ENCODE measurements around the gene LAMA4.

Gene LAMA4

DNA sequence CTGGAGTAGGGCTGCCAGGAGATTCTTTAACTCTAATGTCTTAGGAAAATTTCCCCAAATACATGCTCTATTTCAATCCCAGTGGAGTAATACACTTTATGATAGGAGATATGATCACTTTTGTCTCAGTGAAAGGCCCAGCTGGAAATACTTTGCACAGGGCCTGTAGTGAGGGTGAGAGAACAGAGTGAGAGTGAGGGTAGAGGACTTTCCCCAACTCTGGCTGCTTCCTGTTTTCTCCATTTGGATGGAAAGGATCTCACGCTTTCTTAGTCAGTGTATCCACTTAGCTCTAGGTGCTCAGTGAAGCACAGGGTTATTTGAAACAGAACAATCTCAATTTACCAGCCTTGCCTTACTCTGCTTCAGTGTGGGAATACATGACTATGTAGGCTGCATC, 130.4 kb downstream of the LAMA4 start:
- TF ChIP-seq, protein P1, sequence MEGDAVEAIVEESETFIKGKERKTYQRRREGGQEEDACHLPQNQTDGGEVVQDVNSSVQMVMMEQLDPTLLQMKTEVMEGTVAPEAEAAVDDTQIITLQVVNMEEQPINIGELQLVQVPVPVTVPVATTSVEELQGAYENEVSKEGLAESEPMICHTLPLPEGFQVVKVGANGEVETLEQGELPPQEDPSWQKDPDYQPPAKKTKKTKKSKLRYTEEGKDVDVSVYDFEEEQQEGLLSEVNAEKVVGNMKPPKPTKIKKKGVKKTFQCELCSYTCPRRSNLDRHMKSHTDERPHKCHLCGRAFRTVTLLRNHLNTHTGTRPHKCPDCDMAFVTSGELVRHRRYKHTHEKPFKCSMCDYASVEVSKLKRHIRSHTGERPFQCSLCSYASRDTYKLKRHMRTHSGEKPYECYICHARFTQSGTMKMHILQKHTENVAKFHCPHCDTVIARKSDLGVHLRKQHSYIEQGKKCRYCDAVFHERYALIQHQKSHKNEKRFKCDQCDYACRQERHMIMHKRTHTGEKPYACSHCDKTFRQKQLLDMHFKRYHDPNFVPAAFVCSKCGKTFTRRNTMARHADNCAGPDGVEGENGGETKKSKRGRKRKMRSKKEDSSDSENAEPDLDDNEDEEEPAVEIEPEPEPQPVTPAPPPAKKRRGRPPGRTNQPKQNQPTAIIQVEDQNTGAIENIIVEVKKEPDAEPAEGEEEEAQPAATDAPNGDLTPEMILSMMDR (IDR thresholded peaks at IDR 0.05; ENCODE audit: low read depth, low read length, missing control alignments), result no peak
- no peak overlapping the region for H3K4me3 ChIP-seq (ENCODE audit: low read depth, low read length)
- in situ Hi-C loops (cut with HindIII; ENCODE audit: low sequenced_read_pairs), result no loop called here
- no peak for DNase-seq (ENCODE audit: low read depth)

DNA sequence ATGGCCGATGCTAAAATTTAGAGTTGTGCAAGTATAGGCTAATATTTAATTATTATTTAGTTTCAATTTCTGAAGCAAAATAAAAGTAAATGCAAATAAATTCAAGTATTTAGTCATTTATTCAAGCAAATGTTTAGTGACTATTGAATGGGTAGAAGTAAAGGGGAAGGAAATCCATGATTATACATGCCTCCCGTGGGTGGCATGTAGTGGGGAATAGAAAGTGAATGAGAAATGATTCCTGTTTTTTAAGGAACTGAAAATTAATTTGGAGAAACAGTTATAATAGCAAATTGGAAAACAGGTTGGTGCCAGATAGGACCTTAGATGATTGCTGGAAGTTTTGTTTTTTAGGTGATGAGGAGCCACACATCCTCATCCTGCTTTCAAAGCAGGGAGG, 131.6 kb downstream of the LAMA4 start:
- DNase-seq (ENCODE audit: low read depth), result no peak
- TF ChIP-seq, protein P1 (IDR thresholded peaks at IDR 0.05; ENCODE audit: low read depth, low read length, missing control alignments), result no peak
- in situ Hi-C loops (cut with HindIII; ENCODE audit: low sequenced_read_pairs), result no loop called here
- H3K4me3 ChIP-seq (ENCODE audit: low read depth, low read length), result no peak overlapping the region

DNA sequence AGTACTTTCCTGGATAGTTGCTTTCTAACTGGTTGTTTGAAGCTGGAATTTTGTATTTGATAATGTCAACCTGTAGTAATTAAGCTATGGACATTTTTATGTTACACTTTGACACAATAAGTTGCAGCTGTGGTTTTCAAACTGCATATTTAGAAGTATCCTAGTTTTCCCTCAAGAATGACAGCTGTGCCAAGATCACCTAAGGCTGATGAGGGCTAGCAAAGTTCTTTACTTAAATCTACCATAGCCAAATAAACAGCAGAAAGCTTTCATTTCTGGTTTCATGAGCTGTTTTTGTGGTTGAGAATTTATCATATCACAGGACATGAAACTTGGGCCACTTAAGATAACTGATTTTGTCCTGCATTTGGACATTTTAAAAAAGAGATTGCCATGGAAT, 136.3 kb downstream of the LAMA4 start:
- TF ChIP-seq, protein P1 (IDR thresholded peaks at IDR 0.05; ENCODE audit: low read depth, low read length, missing control alignments), result no peak
- no peak for DNase-seq (ENCODE audit: low read depth)
- H3K4me3 ChIP-seq (ENCODE audit: low read depth, low read length), result no peak overlapping the region
- in situ Hi-C loops (cut with HindIII; ENCODE audit: low sequenced_read_pairs), result loop anchor here (5.0 kb wide), 1 partner anchor 39 kb away; no protein-coding TSS in a partner anchor

DNA sequence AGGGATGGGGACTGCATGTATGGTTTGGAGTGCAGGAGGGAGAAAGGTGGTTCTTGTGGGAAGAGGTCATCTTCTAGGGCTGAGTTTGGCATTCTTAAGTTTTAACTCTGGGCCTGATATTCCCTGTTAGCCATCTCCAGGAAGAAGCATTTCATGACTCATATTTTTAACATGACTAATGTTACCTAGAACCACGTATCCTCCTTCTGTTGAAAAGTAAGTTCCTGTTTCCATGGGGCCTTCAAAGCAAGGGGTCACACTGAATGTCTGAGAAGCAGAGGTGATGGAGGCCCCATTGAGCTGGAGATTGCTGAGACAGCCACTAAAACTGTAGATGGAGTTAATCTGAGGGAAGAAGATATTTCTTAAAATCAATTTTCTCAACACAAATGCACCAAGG, 136.8 kb downstream of the LAMA4 start:
- TF ChIP-seq, protein P1 (IDR thresholded peaks at IDR 0.05; ENCODE audit: low read depth, low read length, missing control alignments), result no peak
- H3K4me3 ChIP-seq (ENCODE audit: low read depth, low read length), result no peak overlapping the region
- no peak for DNase-seq (ENCODE audit: low read depth)
- in situ Hi-C loops (cut with HindIII; ENCODE audit: low sequenced_read_pairs), result loop anchor here (5.0 kb wide), 1 partner anchor 40 kb away; no protein-coding TSS in a partner anchor

DNA sequence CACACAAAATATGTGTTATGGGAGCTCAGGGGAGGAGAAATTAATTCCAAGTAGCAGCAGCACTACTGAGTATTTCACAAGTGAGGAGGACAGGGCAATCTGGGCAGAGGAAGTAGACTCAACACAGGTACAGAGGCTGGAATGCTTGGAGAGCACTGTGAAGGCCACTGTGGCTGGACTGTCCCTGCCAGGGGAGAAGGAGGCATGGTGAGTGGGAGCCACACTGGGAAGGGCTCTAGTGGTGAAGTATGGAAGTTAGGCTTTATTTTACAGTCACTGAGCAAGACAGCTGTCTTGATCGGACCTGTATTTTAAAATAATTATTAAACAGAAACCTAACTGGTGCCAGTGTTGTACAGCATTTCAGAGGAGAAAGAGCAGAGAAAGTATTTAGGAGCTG, 138.1 kb downstream of the LAMA4 start:
- no peak overlapping the region for H3K4me3 ChIP-seq (ENCODE audit: low read depth, low read length)
- in situ Hi-C loops (cut with HindIII; ENCODE audit: low sequenced_read_pairs), result loop anchor here (5.0 kb wide), 1 partner anchor 41 kb away; no protein-coding TSS in a partner anchor
- DNase-seq (ENCODE audit: low read depth), result no peak
- TF ChIP-seq, protein P1 (IDR thresholded peaks at IDR 0.05; ENCODE audit: low read depth, low read length, missing control alignments), result no peak

DNA sequence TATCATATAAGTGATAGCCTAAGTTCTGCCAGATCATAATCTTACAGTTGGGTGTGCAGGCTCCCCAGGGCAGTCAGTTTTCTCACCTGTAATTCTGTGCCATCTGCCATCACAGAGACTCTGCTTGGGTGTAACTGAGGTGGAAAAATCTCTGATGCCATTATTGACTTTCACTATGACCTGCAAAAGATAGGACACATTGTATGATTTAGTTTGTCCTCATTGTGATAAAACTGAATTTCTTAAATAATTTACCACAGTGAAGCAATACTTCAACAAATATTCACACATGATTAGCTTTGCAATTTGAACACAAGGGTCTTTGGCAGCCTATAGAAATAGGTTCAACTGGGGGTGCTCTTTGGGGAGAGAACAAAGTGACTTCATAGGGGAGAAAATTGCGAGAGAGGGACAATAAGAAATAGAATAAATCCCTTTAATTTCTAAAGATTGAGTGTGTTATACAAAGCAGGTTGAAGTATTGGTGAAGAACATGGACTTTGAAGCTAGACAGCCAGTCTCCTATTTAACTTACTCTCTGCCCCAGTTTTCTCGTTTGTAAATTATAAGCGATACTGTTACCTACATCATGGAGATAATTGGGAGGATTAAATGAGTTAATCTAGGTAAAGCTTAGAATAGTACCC, 139.7 kb downstream of the LAMA4 start:
- H3K4me3 ChIP-seq (ENCODE audit: low read depth, low read length), result no peak overlapping the region
- in situ Hi-C loops (cut with HindIII; ENCODE audit: low sequenced_read_pairs), result loop anchor here (5.0 kb wide), 1 partner anchor 43 kb away; no protein-coding TSS in a partner anchor
- TF ChIP-seq, protein P1 (IDR thresholded peaks at IDR 0.05; ENCODE audit: low read depth, low read length, missing control alignments), result no peak
- no peak for DNase-seq (ENCODE audit: low read depth)

Data from astrocyte of the cerebellum (primary cell).